HG02981 (cell line): ENCODE data around the gene PUS7.
"Not testable (repeated sequence)": the region's sequence is repeated elsewhere in the genome, so short reads cannot be mapped to it uniquely, and the experiment has no call there.

Experiments used
- ATAC-seq: cut with Tn5 transposase; IDR thresholded peaks from one replicate; pipeline ENCODE4 v1.9.1; 2021; ENCODE audit warnings: mild to moderate bottlenecking, moderate library complexity; ENCODE audit not compliant: unreplicated experiment

PUS7 gene

DNA sequence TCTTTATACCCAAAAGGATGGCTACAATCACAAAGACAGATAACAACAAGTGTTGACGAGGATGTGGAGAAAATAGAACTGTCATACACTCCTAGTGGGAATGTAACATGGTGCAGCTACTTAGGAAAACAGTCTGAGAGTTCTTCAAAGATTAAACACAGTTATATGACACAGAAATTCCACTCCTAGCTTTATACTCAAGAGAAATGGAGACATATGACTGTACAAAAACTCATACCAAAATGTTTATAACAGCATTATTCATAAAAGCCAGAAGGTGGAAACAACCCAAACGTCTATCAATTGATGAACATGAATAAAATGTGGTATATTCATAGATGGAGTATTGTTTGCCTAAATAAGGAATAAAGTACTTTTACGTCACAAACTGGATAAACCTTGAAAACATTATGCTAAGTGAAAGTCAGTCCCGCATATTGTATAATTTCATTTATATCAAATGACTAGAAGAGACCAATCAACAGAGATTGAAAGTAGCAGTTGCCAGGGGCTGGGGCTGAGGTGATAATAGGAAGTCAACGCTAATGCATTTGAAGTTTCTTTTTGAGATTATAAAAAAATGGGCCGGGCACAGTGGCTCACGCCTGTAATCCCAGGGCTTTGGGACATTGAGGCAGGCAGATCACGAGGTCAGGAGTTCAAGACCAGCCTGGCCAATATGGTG is 71.8 kb downstream of the PUS7 start:
- no peak for ATAC-seq

DNA sequence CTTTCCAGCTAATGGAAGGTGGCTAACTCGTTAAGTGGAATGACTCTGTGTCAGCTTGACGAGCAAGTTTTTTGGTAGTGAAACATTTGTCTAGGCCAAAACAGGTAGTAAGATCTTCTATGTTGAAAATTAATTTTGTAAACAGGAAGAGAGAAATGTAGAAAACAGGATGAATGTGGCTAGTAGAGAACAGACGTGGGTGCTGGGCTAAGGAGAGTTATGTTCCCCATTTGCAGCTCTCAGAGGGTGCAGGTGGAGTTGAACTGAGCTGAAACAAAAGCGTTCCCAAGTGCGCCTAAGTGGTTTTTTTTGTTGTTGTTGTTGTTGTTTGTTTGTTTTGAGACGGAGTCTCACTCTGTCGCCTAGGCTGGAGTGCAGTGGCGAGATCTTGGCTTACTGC is 73.9 kb downstream of the PUS7 start:
- ATAC-seq = no peak

DNA sequence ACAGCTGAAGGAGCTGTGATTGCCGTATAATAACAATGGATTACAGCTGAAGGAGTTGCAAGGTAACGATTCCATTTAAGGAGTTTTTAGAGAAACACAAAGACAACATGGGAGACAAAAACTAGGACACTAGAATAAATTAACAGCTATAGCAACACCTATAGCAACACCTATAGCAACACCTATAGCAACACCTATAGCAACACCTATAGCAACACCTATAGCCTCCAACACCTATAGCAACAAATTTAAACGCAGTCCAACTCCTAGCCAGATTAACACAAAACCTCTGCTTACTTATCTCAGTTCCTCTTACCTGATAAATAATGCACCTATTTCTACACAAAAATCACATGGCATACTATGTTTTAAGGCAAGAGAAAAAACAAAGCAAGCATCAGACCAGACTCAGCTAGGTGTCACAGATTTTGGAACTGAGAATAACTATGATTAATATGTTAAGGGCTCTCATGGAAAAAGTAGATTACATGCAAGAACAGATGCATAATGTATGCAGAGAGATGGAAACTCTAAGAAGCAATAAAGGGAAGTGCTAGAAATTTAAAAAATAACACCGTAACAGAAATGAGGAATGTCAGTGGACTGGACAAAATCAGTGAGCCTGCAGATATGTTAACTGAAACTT is 77.6 kb downstream of the PUS7 start:
- ATAC-seq = no peak

DNA sequence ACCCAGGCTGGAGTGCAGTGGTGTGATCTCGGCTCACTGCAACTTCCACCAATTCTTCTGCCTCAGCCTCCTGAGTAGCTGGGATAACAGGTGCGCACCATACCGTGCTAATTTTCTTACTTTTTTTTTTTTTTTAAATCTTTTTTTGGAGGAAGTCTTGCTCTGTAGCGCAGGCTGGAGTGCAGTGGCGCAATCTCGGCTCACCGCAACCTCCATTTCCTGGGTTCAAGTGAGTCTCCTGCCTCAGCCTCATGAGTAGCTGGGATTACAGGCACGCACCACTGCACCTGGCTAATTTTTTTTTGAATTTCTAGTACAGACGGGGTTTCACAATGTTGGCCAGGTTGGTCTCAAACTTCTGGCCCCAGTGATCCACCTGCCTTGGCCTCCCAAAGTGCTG is 79.9 kb downstream of the PUS7 start:
- not testable (repeated sequence) for ATAC-seq

DNA sequence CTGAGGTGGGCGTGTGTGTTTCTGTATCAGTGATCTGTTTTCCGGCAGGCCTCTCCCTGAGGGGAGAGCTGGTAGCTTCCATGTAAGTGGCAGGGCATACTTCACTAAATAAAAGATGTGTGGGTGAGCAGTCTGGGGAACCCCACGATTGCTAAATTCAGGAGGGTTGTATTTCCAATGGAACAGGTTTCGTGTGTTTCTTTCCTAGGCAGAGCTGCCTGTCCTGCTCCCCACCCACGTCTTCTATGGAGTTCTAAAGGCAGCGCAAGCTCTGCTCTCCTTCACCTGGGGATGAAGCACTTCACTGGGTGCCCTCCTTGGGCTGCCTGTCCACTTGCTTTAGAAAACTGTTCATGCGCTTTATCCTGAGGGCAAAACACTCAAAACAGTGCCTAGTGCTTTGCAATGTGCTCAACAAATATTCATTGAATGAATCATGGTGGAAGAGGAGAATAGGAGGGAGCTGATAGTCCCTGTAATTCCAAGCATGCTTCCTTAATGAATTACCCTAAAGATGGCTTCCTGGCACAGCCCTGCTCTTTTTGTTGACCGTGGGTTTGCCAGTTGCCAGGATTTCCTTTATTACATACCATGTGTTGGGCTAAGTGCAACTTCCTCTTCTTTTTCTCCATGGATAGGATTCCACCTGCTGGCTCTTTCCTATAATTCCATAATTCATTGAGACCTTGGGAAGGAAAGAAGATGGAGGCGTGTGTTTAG is 82.7 kb downstream of the PUS7 start:
- no peak for ATAC-seq

DNA sequence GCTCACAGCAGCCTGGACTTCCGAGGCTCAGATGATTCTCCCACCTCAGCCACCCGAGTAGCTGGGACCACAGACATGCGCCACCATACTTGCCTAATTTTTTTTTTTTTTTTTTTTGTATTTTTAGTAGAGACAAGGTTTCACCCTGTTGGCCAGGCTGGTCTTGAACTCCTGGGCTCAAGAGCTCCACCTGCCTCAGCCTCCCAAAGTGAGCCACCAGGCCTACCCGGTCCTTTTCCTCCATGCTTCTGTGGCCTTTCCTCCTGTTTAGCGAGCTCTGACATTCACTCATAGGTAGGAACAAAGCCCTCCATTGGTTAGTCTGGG is 83.3 kb downstream of the PUS7 start:
- ATAC-seq = no peak

DNA sequence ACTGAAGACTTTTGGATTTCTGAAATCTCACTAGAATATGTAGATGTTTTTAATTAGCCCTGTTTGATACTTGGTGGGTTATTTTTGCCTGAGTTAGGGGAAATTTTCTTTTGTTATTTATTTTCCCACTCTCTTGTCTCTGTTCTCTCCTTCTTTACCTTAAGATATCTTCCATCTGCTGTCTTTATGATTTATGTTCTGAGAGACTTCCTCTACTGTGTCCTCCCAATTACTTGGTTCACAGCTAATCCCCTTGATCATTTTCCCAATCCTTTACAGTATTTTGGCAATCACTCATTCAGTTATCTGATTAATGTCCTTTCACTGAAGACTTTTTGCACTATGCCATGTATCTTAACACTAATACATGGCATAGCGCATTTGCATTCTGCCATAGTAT is 83.8 kb downstream of the PUS7 start:
- ATAC-seq = no peak

DNA sequence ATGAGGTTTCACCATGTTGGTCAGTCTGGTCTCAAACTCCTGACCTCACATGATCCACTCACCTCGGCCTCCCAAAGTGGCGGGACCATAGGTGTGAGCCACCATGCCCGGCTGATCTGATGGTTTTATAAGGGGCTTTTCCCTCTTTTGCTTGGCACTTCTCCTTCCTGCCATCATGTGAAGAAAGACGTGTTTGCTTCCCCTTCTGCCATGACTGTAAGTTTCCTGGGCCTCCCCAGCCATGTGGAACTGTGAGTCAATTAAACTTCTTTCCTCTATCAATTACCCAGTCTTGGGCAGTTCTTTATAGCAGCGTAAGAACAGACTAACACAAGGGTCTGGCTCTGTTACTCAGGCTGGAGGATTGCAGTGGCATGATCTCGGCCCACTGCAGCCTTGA is 84.7 kb downstream of the PUS7 start:
- not testable (repeated sequence) for ATAC-seq

DNA sequence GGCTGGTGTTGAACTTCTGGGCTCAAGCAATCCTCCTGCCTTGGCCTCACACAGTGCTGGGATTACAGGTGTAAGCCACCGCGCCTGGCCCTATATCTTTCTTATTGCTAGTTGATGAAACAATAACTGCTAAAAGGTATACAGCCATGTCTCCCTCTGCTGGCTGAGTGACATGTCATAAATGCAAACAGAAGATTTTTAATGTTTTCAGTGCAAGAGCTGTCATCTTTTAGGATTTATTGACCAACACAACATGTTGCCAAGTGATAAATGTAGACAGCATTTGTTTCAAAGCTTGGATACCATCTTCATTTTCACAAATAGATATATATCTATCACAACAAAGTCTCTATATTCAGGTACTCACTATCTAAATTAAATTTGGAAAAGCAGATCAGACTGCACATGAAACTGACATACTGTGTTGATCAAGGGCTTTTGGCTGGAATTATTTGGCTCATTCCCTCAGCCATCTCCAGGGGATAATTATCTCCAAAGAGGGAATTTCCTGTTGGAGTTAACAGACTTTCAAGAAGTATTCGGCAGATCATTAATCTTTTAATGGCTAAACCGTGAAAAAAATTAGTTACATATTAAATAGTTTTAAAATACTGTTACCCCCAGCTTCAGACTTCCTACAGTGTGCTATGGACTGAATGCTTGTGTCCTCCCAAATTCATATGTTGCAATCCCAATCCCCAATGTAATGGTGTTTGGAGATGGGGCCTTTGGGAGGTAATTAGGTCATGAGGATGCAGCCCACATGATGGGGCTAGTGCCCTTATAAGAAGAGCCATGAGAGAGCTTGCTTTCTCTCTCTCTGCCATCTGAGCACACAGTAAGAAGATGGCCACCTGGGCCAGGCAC is 92.1 kb downstream of the PUS7 start:
- peak; percentile 60 for ATAC-seq

DNA sequence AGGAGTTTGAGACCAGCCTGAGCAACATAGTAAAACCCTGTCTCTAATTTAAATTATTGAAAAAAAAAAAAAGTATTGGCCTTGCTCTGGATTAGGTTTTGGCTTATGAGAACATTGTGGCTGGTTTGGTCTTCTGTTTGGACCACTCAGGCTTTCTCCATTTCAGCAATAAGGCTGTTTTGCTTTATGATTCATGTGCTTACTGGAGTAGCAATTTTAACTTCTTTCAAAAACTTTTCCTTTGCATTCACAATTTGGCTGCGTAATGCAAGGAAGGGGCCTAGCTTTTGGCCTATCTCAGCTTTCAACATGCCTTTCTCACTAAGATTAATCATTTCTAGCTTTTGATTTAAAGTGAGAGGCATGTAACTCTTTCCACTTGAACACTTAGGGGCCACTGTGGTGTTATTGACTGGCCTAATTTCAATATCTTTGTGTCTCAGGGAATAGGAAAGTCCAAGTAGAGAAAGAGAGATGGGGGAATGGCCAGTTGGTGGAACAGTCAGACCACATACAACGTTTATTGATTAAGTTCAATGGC is 95.4 kb downstream of the PUS7 start:
- ATAC-seq = no peak

DNA sequence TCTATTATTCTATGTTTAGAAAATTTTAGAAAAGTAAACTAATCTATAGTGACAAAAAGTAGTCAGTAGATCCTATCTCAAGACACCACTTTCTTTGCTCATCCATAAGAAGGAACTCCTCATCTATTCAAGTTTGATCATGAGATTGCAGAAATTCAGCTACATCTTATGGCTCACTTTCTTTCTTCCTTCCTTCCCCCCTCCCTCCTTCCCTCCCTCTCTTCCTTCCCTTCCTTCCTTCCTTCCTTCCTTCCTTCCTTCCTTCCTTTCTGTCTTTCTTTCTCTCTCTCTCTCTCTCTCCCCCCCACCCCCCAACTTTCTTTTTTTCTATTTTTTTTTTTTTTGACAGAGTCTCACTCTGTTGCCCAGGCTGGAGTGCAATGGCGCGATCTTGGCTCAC is 98.1 kb downstream of the PUS7 start:
- ATAC-seq = no peak

DNA sequence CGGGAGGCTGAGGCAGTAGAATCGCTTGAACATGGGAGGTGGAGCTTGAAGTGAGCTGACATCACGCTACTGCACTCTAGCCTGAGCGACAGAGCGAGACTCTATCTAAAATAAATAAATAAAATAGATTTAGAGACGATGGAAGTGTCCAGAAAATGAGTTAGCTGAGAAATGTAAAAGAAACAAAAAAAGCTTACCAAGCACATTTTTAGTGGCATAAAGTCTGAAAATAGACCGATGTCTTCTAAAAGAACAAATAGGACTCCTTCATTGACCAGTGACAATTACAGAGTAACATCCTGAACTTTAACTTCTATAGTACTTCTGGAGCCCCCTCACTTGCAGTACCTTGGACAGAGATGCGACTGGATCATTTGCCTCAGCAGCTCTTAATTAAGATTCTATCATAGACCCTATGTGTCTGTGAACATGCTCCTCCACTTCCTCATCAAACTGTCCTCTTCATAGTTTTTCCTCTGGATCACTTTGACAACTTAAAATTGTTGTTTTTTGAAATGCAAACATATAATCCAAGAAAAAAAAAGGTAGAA is 108.1 kb downstream of the PUS7 start:
- no peak for ATAC-seq

DNA sequence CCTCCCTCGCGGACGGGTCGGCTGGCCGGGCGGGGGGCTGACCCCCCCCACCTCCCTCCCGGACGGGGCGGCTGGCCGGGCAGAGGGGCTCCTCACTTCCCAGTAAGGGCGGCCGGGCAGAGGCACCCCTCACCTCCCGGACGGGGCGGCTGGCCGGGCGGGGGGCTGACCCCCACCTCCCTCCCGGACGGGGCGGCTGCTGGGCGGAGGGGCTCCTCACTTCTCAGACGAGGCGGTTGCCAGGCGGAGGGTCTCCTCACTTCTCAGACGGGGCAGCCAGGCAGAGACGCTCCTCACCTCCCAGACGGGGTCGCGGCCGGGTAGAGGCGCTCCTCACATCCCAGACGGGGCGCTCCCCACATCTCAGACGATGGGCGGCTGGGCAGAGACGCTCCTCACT is 111.3 kb downstream of the PUS7 start:
- not testable (repeated sequence) for ATAC-seq

DNA sequence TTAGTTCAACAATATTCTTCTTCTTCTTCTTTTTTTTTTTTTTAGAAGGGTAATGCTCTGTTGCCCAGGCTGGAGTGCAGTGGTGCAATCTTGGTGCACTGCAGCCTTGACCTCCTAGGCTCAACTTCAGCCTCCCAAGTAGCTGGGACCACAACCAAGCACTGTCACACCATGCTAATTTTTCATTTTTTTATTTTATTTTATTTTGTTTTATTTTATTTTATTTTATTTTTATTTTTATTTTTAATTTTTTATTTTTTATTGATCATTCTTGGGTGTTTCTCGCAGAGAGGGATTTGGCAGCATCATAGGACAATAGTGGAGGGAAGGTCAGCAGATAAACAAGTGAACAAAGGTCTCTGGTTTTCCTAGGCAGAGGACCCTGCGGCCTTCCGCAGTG is 112.3 kb downstream of the PUS7 start:
- ATAC-seq = not testable (repeated sequence)

DNA sequence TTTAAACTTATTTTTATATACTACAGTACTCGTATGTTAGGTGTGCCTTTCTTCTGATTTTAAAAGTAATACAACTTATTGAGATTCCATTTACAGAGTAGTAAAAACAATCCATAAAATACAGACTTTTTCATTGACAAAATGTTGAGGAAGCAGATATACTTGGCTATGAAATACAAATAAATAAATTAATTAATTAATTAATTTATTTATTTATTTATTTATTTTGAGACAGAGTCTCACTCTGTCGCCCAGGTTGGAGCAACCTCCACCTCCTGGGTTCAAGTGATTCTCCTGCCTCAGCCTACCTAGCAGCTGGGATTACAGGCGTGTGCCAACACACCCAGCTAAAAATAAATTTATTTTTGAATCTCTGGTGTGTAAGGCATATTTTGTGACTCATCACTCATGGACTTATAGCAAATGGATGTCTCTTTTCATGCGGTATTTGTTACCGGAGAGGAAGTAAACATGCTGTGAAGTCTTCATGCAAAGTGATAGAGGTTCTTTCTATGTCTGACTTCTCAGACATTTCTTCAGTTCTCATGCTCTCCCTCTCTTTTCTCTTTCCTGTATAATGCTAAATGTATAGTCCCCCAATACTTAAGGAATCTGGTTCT is 113.2 kb downstream of the PUS7 start:
- ATAC-seq = no peak
